ENCODE measurements around the gene RACGAP1. TPM values are rescaled to one million over a fixed set of nuclear protein-coding genes. Genes with fewer than 3 reads are reported as not detected.

The RACGAP1 gene
- total and polyA plus RNA-seq, 2 of the 4 experiments (the other 2 are of a cell fraction) = 37.9 to 110 TPM

DNA sequence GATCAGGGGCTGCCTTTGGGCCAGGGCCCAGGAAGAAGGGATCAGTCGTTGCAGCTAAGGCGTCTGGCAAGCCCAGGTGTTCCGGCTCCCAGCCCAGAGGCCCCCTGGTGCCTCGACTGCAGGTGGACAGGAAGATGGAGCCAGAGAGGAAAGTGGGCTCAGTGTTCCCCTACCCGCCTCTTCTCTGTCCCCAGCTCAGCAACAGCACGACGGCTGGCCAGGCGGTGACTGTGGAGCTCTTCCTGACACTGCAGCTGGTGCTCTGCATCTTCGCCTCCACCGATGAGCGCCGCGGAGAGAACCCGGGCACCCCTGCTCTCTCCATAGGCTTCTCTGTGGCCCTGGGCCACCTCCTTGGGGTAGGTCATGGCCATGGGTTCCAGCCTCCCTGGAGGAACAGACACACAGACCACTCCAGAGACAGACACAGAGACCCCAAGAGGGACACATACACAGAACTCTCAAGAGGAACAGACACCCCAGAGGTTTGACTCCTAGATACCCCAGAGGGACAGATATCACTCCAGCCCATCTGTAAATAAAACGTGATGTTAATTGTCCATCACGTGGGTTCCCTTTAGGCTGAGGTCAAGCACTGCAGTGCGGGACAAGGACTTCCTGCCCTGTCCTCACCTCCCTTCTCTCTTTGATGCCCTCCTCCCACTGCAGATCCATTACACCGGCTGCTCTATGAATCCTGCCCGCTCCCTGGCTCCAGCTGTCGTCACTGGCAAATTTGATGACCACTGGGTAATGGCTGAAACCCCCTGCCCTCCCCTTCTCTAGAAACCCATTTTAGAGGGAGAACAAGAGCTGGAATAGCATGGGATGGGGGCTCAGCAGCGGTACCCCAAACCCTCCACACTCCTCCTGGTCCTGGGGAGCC lies 71.1 kb downstream of the RACGAP1 start:
- intact Hi-C loops (cut with micrococcal nuclease) (no loop called here), dilution Hi-C loops (cut with HindIII; ENCODE audit: low sequenced_read_pairs, unreplicated experiment) (no loop called here), in situ Hi-C loops (cut with MboI; ENCODE audit: low sequenced_read_pairs) (loop anchor here (5.0 kb wide), 1 partner anchor 87 kb away; no protein-coding TSS in a partner anchor)
- Histone ChIP-seq H3K23ac (ENCODE audit: low read depth, low read length) (0 out of 2 replicates have a peak overlapping the region, but pooled peaks have one; percentile 2), H3K4me3 (ENCODE audit: insufficient read depth, low read depth, low read length) (no peak overlapping the region), H2BK5ac (ENCODE audit: low read depth, low read length, poor library complexity, severe bottlenecking) (no peak overlapping the region), H4K8ac (ENCODE audit: low read depth in 2 of 2, low read length in 2 of 2) (no peak overlapping the region), H3K36me3 (ENCODE audit: control insufficient read depth, insufficient read depth, low read length) (no peaks in the 10 kb centered on the region), H3K9ac (ENCODE audit: low read depth, low read length) (no peak overlapping the region), H2BK120ac (ENCODE audit: low read depth, low read length) (no peak overlapping the region), H2AK5ac (ENCODE audit: low read depth, low read length) (no peak overlapping the region), H3K4ac (ENCODE audit: low read depth, low read length) (no peak overlapping the region), H2BK20ac (ENCODE audit: low read depth, low read length) (no peak overlapping the region), H2AFZ (replicated peaks; ENCODE audit: low read length, poor library complexity) (no peak overlapping the region), H3K18ac (ENCODE audit: low read depth, low read length) (no peak overlapping the region), H3K27ac (ENCODE audit: insufficient read depth, low read length) (no peak overlapping the region), H3K4me1 (ENCODE audit: control insufficient read depth, insufficient read depth, low read length) (no peaks in the 10 kb centered on the region), H2BK15ac (ENCODE audit: low read depth, low read length) (no peak overlapping the region), H3K4me2 (ENCODE audit: low read depth, low read length) (no peak overlapping the region), H3K14ac (replicated peaks; ENCODE audit: low read depth, low read length) (no peak overlapping the region), H4K20me1 (ENCODE audit: insufficient read depth, low read length) (no peaks in the 10 kb centered on the region), H4K5ac (ENCODE audit: low read depth, low read length) (no peak overlapping the region), H4K91ac (ENCODE audit: insufficient read depth, low read depth, low read length) (no peak overlapping the region), H3K9me3 (ENCODE audit: control insufficient read depth, insufficient read depth, low read length) (no peaks in the 10 kb centered on the region; the same call in 1 of the 2 replicates), H3K79me1 (ENCODE audit: low read depth in 1 of 2, low read length in 2 of 2) (no peaks in the 10 kb centered on the region), H2AK9ac (replicated peaks; ENCODE audit: low read depth, low read length, poor library complexity) (no peak overlapping the region), H3K27me3 (ENCODE audit: control insufficient read depth, insufficient read depth, low read length) (peaks cover 86% of the 10 kb centered on the region), H3K9me1 (ENCODE audit: insufficient read depth, low read length) (no peaks in the 10 kb centered on the region), H3K56ac (ENCODE audit: extremely low read depth, insufficient read depth, low read length) (no peak overlapping the region)
- POLR2A ChIA-PET (ENCODE audit: unreplicated experiment) = no interaction called here
- no peak for ATAC-seq (ENCODE audit: low read depth)
- CTCF ChIA-PET = interaction anchor here (1.6 to 2.0 kb wide), 2 partner anchors 8 to 13 kb away, joined by 6 to 7 read pairs; no protein-coding TSS in a partner anchor
- TF ChIP-seq, protein P1, sequence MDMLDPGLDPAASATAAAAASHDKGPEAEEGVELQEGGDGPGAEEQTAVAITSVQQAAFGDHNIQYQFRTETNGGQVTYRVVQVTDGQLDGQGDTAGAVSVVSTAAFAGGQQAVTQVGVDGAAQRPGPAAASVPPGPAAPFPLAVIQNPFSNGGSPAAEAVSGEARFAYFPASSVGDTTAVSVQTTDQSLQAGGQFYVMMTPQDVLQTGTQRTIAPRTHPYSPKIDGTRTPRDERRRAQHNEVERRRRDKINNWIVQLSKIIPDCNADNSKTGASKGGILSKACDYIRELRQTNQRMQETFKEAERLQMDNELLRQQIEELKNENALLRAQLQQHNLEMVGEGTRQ (IDR thresholded peaks at IDR 0.05; ENCODE audit: low read depth, low read length) = no peak
- TF ChIP-seq RAD21 (IDR thresholded peaks at IDR 0.05; ENCODE audit: low read length) = no peak
- no peak for TF ChIP-seq FOS (IDR thresholded peaks at IDR 0.05; ENCODE audit: low read depth, low read length)
- DNase-seq = no peak
- WGBS, 2 experiments (ENCODE audit: extremely low coverage in 2 of 2, insufficient read length in 1 of 2) = 56% methylated on average over 9 of the region's 21 CpGs; no CpG with 5 or more reads in 1 of the 2 experiments
- no TSS peak for BruUV-seq (replicated peaks)

All from IMR-90 (cell line).